ENCODE measurements around the gene BCDIN3D.
"Not testable (repeated sequence)": the region's sequence is repeated elsewhere in the genome, so short reads cannot be mapped to it uniquely, and the experiment has no call there.

The BCDIN3D gene

DNA sequence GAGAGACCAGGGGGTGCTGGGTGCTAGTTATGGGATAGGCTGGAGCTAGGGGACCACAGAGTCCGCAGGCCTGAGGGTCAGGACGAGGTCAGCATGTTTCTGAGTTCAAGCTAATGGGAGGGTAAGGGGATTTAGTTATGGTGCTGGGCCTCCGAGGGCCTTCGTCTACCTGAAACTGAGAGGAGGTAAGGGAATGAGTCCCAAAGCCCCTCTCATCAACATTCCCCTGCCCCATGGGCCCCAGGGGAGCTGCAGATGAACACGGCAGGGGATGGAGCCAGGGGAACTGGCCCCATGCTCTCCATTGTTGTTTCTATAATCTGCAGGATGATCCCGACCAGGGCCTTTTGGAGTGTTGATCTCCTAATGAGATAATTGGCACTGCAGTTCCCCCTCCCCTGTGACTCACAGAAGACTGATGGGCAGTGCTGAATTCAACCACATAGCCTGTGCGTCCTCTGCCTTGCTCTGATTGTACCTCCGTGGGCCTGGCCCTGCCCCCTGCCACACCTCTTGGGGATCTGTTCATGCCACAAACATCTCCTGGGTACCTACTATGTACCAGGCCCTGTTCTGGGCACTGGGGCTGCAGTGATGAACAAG is 39.4 kb upstream of the BCDIN3D start:
- H3K79me2 ChIP-seq (ENCODE audit: control insufficient read depth, low read length): no peaks in the 10 kb centered on the region
- no peaks in the 10 kb centered on the region for H3K4me1 ChIP-seq (ENCODE audit: control insufficient read depth, low read length)
- peaks cover 6% of the 10 kb centered on the region for H3K9me3 ChIP-seq (ENCODE audit: control insufficient read depth, insufficient read depth, low read length)
- no peaks in the 10 kb centered on the region for H3K36me3 ChIP-seq (ENCODE audit: control insufficient read depth, low read length)
- no peaks in the 10 kb centered on the region for H3K9me2 ChIP-seq (replicated peaks; ENCODE audit: control insufficient read depth, low read length)
- no peak overlapping the region for H3K4me3 ChIP-seq (ENCODE audit: low read length)
- no peak overlapping the region for H3K27ac ChIP-seq (ENCODE audit: low read depth, low read length)
- TF ChIP-seq CTCF (IDR thresholded peaks at IDR 0.05; ENCODE audit: low read depth, low read length, poor library complexity, severe bottlenecking) (no peak), EZH2phosphoT487 (IDR thresholded peaks at IDR 0.05; ENCODE audit: borderline replicate concordance, low read length) (no peak)
- no peaks in the 10 kb centered on the region for H4K20me1 ChIP-seq (ENCODE audit: control insufficient read depth, insufficient read depth, low read depth, low read length)
- no peaks in the 10 kb centered on the region for H3K27me3 ChIP-seq (ENCODE audit: control insufficient read depth, low read length)
- H3K4me2 ChIP-seq (ENCODE audit: low read length): no peak overlapping the region
- peaks cover 12% of the 10 kb centered on the region for H3F3A ChIP-seq (ENCODE audit: control insufficient read depth, insufficient read depth)

GRCh38 chr12:49881415-49882247 is 38.7 kb upstream of the BCDIN3D start:
- no peaks in the 10 kb centered on the region for H4K20me1 ChIP-seq (ENCODE audit: control insufficient read depth, insufficient read depth, low read depth, low read length)
- no peak overlapping the region for H3K4me3 ChIP-seq (ENCODE audit: low read length)
- H3K36me3 ChIP-seq (ENCODE audit: control insufficient read depth, low read length): no peaks in the 10 kb centered on the region
- peaks cover 6% of the 10 kb centered on the region for H3K9me3 ChIP-seq (ENCODE audit: control insufficient read depth, insufficient read depth, low read length)
- no peaks in the 10 kb centered on the region for H3K9me2 ChIP-seq (replicated peaks; ENCODE audit: control insufficient read depth, low read length)
- H3K27me3 ChIP-seq (ENCODE audit: control insufficient read depth, low read length): no peaks in the 10 kb centered on the region
- H3K79me2 ChIP-seq (ENCODE audit: control insufficient read depth, low read length): no peaks in the 10 kb centered on the region
- H3F3A ChIP-seq (ENCODE audit: control insufficient read depth, insufficient read depth): peaks cover 12% of the 10 kb centered on the region
- no peak overlapping the region for H3K4me2 ChIP-seq (ENCODE audit: low read length)
- no peak overlapping the region for H3K27ac ChIP-seq (ENCODE audit: low read depth, low read length)
- TF ChIP-seq CTCF (IDR thresholded peaks at IDR 0.05; ENCODE audit: low read depth, low read length, poor library complexity, severe bottlenecking) (no peak), EZH2phosphoT487 (IDR thresholded peaks at IDR 0.05; ENCODE audit: borderline replicate concordance, low read length) (no peak)
- no peaks in the 10 kb centered on the region for H3K4me1 ChIP-seq (ENCODE audit: control insufficient read depth, low read length)

DNA sequence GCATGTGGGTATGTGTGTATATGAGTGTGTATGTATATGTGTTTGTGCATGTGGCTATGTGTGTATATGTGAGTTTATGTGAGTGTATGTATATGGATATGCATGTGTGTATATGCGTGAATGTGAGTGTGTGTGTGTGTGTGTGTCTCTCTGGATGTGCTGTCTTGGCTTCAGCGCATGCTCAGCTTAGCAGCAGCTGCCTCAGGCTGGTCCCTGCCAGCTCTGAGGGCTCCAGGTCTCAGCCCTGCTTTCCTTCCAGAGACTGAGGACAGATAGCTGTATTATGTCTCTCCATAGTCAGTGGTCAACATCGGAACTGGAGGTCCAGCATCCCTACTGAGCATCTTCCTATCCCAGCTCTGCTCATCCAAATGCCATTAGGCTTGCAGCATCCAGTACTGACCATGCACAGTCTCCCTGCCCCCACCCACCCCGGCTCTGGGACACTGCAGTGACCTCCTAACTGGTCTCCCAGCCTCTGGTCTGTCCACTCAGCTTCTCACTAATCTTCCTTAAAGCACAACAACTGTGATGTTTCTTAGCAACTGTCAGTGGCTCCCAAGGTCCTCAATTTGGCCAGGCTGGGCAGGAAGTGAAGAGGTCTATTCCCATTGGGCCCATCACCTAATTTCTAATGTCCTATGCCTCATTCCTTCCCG is 38.0 kb upstream of the BCDIN3D start:
- Histone ChIP-seq H3K27ac (ENCODE audit: low read depth, low read length) (no peak overlapping the region), H3K9me3 (ENCODE audit: control insufficient read depth, insufficient read depth, low read length) (peaks cover 6% of the 10 kb centered on the region), H4K20me1 (ENCODE audit: control insufficient read depth, insufficient read depth, low read depth, low read length) (no peaks in the 10 kb centered on the region), H3F3A (ENCODE audit: control insufficient read depth, insufficient read depth) (peaks cover 12% of the 10 kb centered on the region), H3K4me3 (ENCODE audit: low read length) (no peak overlapping the region), H3K36me3 (ENCODE audit: control insufficient read depth, low read length) (no peaks in the 10 kb centered on the region), H3K27me3 (ENCODE audit: control insufficient read depth, low read length) (no peaks in the 10 kb centered on the region), H3K4me2 (ENCODE audit: low read length) (no peak overlapping the region), H3K9me2 (replicated peaks; ENCODE audit: control insufficient read depth, low read length) (no peaks in the 10 kb centered on the region), H3K4me1 (ENCODE audit: control insufficient read depth, low read length) (no peaks in the 10 kb centered on the region), H3K79me2 (ENCODE audit: control insufficient read depth, low read length) (no peaks in the 10 kb centered on the region)
- TF ChIP-seq EZH2phosphoT487 (IDR thresholded peaks at IDR 0.05; ENCODE audit: borderline replicate concordance, low read length): no peak
- TF ChIP-seq CTCF (IDR thresholded peaks at IDR 0.05; ENCODE audit: low read depth, low read length, poor library complexity, severe bottlenecking): no peak

DNA sequence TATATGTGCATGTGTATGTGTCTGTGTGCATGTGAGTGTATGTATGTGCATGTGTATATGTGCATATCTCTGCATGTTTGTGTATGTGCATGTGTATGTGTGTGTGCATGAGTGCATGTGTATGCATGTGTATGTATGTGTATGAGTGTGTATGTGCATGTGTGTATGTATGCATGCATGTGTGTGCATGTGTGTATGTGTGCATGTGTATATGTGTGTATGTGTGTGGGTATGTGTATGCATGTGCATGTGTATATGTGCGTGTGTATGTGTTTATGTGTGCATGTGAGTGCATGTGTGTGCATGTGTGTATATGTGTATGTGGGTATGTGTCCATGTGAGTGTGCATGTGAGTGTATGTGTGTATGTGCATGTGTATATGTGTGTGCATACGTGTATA is 36.2 kb upstream of the BCDIN3D start:
- not testable (repeated sequence) for H3K4me1 ChIP-seq (ENCODE audit: control insufficient read depth, low read length); H3K36me3 ChIP-seq (ENCODE audit: control insufficient read depth, low read length); H3K4me3 ChIP-seq (ENCODE audit: low read length); H3K27me3 ChIP-seq (ENCODE audit: control insufficient read depth, low read length); H3K4me2 ChIP-seq (ENCODE audit: low read length); H3K79me2 ChIP-seq (ENCODE audit: control insufficient read depth, low read length); H4K20me1 ChIP-seq (ENCODE audit: control insufficient read depth, insufficient read depth, low read depth, low read length); H3K9me3 ChIP-seq (ENCODE audit: control insufficient read depth, insufficient read depth, low read length); H3K9me2 ChIP-seq (replicated peaks; ENCODE audit: control insufficient read depth, low read length); H3K27ac ChIP-seq (ENCODE audit: low read depth, low read length)
- H3F3A ChIP-seq (ENCODE audit: control insufficient read depth, insufficient read depth): peaks cover 12% of the 10 kb centered on the region

Measured in DOHH2 (cell line).